GM18505 (cell line): Measurements from ENCODE around the gene MTUS2.

ENCODE experiments used
- ATAC-seq: cut with Tn5 transposase; IDR thresholded peaks from one replicate; pipeline ENCODE4 v1.9.1; 2021; ENCODE audit not compliant: unreplicated experiment
- POLR2A ChIP-seq: IDR thresholded peaks from 4 replicates; pipeline ENCODE4 v1.6.1; 2011; ENCODE audit warnings: borderline replicate concordance; ENCODE audit not compliant: insufficient read depth, insufficient read length; ENCODE audit errors: extremely low read depth

The MTUS2 gene

DNA sequence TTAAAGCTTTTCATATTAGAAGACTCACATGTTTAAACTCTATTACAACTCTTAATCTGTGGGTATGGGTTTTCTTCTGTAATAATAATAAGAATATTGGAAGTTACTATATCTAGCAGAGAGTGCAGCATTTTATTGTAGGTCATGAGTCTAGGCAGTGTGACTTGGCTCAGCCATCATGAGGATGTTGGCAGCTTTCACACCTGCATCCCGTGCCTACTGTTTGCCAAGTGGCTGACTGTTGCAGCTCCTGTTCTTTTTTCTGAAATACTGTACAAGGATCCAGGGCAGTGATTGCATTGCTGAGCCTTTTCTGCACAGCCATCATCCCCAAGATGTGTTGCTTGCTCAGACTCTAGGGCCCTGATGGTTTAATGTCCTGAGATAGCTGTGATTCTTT lies 47.4 kb downstream of the MTUS2 start:
- ATAC-seq = no peak
- no peak for TF ChIP-seq POLR2A

- ATAC-seq = no peak
- no peak for TF ChIP-seq POLR2A
Measured at GRCh38 chr13:28872427-28873176, 52.5 kb downstream of the MTUS2 start.

DNA sequence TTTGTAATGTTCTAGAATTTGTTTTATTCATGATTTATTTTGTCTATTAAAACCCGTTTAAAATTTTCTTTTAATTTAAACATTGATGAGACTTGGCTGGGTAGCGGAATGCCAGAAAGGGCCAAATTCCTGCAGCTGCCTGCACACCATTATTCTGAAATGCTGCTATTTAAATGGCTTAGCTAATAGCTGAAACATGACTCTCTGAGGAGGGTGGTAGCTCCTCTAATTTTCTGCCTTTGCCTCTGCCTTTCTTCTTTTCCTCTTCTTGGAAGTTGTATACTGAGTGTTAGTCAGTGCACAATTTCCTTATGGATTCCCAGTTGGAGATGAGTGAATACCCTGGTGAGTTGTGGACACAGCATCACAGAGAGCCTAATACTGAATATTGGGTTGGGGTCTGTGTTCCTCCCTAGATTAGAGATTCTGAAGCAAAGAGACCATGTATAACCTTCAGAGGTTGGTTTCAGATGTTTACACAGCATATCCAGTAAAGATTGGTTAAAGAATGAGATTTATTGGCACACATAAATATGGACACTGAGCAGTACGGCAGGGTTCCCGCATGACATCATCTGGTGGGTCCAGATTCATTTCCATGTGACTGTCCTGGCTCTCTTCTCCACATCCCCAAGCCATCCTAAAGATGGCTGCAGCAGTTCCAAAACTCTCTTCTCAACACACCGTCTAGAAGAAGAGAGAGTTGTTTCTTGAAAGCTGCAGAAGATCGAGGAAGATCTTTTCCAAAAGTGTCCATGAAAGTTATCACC lies 55.9 kb downstream of the MTUS2 start:
- ATAC-seq = no peak
- TF ChIP-seq POLR2A = no peak

GRCh38 chr13:28877408-28877807 lies 57.3 kb downstream of the MTUS2 start:
- ATAC-seq = no peak
- no peak for TF ChIP-seq POLR2A

DNA sequence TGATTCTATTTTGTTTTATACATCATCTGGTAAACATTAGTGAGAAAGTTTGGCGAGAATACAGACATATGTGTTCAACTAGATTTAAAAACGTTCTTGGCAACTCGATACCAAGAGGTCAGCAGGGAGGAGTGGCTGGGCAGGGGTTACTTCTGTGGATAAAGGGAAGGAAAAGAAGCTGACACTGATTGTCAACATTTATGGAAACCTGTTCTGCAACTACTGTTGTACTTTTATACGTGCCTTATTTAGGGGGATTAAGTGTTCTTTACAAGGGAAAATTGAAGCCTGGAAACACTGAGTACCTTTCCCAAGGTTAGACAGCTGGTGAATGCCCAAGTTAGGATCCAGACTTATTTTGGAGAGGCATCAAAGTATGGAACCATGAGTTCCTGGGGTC lies 65.0 kb downstream of the MTUS2 start:
- no peak for ATAC-seq
- TF ChIP-seq POLR2A = no peak

GRCh38 chr13:28889086-28889732 lies 69.1 kb downstream of the MTUS2 start:
- TF ChIP-seq POLR2A = no peak

DNA sequence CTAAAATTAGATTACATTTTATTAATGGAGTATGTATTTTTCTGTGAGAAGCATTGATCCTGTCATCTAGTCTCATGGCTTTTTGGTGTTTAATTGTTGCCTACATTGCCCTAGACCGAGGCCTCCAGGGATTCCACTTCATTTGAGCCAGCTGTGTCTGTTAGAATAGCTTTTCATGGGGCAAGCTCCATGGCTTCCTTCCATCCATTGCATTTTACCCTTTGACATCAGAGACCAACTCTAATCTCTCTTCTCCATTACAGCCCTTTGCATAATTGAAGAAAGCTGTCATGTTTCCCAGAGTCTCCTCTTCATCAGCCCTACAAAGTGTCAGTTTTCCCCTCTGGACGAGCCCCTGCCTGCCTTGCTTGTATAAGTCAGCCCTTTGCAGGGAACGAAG lies 70.6 kb downstream of the MTUS2 start:
- no peak for ATAC-seq
- no peak for TF ChIP-seq POLR2A

More at GRCh38 chr13:28889086-28889732, 69.1 kb downstream of the MTUS2 start:
- no peak for ATAC-seq

- TF ChIP-seq POLR2A = no peak
- ATAC-seq = no peak
Measured at GRCh38 chr13:28918030-28918429, 97.9 kb downstream of the MTUS2 start.

DNA sequence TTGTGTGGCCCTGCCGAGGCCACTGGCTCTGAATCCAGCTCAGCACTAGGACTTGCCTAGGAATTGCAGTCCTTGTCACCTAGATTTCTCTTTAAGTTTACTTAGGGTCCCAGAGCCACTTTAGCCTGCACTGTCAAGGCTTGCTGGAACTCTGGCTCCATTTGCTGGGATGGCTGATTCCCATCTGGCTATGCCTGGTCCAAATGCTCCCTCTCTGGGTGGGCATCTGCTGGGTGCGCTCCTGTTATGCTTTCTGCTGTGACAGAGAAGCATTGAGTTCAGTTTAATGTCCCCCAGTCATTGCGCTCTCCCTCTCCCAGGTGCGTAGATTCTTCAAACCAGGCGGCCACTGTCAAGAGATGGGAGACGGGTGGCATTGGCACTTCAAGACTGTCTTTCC lies 102.2 kb downstream of the MTUS2 start:
- no peak for ATAC-seq
- no peak for TF ChIP-seq POLR2A

GRCh38 chr13:28935104-28935503 lies 115.0 kb downstream of the MTUS2 start:
- no peak for TF ChIP-seq POLR2A
- ATAC-seq = no peak

GRCh38 chr13:28942906-28943305 lies 122.8 kb downstream of the MTUS2 start:
- no peak for TF ChIP-seq POLR2A
- ATAC-seq = no peak

DNA sequence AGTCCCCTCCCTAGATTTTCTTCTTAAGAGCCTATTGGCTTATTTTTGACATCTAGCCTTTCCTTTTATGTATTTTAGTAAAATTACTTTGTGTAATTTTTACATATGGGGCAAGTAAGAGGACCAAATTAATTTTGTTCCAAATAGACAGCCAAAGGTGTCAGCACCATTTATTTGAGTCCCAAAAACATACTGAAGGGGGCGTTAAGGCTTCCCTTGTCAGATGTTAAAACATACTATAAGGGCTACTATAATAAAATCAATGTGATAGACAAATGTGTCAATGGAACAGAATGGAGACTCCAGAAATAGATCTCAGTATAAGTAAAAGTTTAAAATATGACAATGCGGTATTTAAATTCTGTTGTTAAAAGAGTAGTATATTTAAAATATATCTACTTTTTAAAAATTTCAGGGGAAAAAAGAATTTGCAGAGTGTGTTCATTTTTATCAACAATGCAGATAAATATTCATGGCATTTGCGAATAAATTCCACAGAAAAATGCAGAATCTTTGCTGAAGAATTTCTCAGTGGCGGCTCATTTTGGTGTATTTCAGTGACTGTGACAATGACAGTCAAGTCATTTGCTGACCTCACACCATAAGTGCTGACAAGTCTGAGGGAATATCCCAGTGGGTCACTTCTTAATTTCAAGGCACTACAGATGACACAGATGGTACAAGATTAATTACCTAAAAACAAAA lies 133.7 kb downstream of the MTUS2 start:
- no peak for TF ChIP-seq POLR2A
- no peak for ATAC-seq

DNA sequence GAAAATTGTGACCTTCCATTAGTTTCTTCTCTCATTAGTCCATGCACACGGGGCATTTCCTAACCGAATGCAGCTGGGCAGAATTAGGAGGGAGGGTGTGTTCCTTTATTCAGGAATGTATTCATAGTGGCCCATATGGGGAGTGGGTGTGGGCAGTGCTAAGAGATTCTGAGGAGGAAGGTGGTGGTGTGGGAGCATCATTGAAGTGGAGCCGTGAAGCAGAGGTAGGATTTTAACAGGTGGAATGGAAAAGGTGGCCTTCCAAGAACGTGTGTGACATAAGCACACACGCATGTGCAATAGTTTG lies 134.2 kb downstream of the MTUS2 start:
- TF ChIP-seq POLR2A = no peak
- no peak for ATAC-seq
